Umbilical cord (tissue), 2 donors: ENCODE results near the gene PDE2A. TPM values are rescaled to one million over a fixed set of nuclear protein-coding genes. Genes with fewer than 3 reads are reported as not detected.

Experiments
- DNase-seq: peaks from one replicate; pipeline ENCODE4 v3.0.0-alpha.2; 2015; ENCODE audit warnings: low spot score
- total RNA-seq: library from RNA; depleted of rRNA; stranded (reverse); fragments of >200 nt; gene quantifications from one replicate; pipeline ENCODE4 v1.2.3, GENCODE V29; 2014; ENCODE audit warnings: low replicate concordance; ENCODE audit not compliant: insufficient read depth

Gene PDE2A
- total RNA-seq, 1 donor from 2014 or later = 13.5 TPM

DNA sequence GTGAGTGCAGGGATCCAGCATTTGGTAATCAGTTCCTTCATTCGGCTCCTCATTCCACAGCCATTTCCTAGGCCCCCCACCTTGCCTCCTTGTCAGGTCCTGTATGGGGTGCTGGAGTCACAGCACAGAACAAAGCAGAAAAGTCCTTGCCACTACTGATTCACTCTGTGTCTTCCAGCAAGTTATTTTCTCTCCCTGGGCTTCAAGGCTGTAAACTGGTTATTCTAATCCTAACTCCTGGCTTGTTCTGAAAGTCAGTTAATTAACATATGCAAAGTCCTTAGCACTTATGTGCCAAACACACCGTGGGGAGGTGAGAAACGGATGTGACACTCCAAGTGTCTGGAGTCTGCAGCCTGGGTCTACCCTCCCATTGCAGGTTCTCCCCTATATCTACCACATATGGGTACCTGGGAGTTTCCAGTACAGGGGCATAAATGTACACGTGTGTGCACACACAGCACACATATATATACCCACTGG, 30.6 kb upstream of the PDE2A start:
- no peak for DNase-seq

- DNase-seq = no peak
Measured at GRCh38 chr11:72704028-72704782, 30.0 kb upstream of the PDE2A start.

DNA sequence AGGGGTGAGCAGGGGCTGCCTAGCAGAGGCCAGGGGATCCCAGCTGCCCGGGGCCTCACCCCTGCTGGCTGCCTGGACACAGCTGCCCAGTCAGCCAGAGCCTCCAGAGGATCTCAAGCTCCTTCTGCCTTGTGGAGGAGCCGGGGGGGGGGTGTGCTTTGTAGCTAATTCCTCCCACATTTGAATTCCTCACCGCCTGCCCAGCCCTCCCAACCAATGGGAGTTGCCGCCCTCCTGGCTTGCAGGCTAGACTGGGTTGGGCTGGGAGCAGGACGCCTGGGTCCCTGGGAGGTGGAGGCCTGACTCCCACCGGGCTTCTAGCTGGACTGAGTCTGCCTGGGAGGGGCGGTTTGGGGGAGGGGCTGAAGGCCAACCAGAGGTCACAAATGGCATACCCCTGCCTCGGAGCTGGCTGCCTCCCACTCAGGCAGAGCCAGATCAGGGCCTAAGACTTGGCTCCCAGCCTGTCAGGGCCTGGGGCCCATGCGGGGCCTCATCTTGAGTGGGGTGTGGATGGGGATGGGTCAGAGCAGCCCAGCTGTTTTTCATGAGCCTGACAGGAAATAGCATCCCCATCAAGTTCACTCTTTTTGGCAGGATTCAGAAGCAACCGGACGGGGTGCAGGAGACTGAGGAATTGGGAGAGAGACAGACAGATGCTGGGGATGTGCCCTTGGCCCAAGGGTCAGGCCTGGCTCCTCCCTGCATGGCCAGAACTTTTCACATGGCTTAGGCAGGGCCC, 29.2 kb upstream of the PDE2A start:
- DNase-seq = peak; percentile 98

DNA sequence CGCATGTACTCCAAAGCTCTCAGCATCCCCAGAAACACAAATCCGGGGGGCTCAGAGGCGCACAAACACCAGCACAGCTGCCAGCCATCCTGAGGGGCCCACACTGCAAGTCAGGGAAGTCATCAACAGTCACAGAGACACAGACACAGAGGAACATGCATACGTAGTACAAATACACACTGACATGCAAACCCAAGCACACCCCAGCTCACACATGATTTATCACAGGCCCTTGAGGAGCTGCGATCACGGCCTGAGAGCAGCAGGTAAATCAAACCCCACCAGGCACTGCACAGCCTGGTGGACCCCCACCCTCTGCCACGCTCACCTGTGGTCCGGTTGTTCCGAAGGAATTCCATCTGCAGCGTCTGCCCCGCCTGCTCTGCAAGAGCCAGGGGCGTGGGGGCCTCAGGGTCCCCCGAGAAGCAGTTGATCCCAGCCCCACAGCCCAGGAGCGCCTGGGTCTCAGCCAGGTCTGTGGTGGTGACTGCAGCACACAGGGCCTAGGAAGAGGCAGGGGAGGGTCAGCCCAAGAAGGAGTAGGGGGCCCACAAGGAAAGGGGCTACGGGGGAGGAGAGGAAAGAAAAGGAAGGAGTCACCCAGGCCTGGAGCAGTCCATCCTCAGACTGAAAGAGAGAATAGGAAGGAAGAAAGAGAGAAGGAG, 28.5 kb upstream of the PDE2A start:
- no peak for DNase-seq

DNA sequence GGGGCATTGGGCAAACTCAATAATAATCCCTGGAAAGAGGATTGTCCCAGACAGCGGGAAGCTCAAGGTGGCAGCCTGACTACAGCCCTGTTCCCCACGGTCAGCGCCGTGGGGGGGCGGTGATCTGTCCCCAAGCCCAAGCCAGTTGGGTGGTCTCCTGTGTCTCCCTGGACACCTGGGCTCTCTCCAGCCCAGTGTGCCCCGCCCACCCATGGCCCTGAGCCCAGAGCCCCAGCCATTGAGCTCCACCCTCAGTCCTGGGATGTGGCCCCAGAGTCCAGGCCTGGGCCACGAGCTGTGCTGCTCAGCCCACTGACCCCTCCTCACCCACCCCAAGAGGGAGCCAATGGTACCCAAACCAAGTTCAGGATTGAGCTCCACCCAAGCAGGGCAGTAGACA, 27.9 kb upstream of the PDE2A start:
- DNase-seq = no peak

GRCh38 chr11:72701466-72701865, 27.2 kb upstream of the PDE2A start:
- no peak for DNase-seq

DNA sequence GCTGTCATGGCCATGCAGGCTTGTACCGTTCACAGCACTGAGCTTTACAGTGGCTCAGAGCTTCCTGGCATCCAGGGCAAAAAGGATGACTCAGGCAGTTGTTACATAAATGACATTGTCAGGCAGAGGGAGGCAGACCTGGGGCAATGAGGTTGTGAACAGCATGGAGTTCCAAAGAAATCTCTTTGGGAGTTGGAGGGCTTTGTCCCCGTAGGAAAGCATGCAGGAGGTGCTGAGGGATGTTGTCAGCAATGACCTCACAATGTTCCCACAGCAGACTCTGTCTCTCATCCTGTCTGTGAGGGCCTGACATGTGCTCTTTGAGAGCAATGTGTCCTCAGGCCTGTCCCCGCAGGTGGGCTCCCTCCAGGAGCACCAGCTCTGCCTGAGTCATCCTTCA, 25.9 kb upstream of the PDE2A start:
- no peak for DNase-seq

DNA sequence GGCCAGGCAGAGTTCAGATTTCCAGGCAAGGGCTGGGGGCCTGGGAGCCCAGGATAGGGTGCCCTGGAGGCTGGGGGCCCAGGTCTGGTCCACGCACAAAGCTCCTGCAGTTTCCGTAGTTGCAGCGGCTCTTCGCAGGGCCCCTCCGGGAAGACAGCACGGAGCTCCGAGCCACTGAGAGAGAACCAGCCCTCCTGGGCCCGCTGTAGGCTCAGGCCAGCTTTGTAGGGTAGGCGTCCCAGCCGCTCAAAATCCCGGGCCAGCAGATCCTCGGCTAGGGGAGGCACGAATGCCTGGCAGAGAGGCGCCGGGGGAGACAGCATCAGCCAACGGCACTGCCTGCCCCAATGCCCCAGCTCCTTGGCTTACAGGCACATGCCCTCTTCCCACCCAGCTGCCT, 23.6 kb upstream of the PDE2A start:
- no peak for DNase-seq

GRCh38 chr11:72696866-72697700, 22.9 kb upstream of the PDE2A start:
- no peak for DNase-seq

- no peak for DNase-seq
Measured at GRCh38 chr11:72695354-72695753, 21.1 kb upstream of the PDE2A start.

DNA sequence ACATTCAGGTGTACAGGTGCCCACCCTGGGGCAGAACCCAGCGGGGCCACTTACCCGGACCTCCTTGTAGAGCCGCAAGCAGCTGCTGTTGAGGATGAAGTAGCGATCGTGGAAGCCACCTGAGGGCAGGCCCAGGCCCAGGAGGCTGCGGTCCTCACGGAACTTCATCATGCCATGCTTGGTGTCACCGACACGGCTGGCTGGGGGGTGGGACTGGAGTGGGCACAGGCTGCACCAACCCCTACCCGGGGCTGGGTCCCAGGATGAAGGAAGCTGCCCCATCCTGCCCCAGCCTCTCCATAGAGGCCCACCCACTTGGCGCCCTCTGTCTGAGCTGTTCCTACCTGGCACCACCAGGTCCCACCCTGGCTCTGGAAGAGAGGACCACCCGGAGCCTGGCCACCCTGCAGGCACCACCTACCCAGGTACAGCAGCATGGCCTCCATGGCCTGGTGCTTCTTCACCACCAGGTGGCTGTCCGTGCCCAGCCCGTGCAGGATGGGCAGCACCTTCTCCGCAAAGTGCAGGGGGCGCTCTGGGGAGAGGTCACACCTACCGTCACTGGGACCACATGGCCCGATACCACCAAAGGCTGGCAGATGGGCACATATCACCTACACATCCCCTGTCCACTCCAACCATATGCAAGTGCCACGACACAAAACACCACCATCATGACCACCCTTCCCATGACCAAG, 19.2 kb upstream of the PDE2A start:
- no peak for DNase-seq

DNA sequence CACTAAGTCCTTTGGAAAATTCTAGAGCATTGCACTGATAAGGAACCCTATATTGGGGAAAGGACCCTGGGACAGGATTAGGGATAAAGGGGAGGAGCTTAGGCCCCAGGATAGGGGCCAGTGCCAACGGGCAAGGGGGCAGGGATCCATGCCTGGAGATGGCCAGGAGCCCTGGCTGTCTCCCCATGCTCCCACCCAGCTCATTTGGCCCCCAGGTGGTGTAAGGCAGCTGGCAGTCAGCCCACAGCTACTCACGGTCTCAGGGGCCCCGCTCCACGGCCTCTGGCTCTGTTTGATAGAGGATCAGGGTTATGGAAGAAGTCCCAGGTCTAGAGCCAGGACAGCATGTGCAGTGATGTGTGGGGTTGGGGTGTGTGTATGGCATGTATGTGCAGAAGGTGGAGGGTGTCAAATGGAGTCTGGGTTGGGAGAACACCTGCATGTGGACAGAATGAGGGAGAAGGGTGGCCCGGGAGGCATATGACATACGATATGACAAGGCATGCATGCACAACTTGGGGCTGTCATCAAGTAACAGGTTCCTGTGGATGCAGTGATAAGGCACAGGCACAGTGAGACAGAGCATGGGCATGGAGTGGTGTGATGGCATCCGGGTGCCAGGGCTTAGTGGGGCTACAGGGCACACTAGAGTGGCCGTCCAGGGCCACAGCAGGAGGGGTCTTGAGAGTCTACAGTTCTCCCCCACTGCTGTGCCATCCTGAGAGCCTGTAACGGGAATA, 18.4 kb upstream of the PDE2A start:
- no peak for DNase-seq

DNA sequence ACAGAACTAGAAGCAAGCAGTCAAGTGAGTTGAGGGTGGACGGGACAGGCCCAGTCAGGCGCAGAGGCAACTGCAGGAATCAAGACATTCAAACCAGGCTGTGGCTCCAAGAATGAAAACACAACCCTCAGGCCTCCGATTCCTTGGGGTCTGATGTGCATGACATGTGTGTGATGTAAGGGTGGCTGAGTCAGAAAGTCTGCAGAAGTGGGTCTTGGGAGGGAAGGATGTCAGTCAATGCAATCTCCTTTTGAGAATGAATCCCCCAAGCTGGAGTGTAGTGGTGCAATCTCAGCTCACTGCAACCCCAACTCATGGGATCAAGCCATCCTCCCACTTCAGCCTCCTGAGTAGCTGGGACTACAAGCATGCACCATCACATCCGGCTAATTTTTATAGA, 15.9 kb upstream of the PDE2A start:
- no peak for DNase-seq

GRCh38 chr11:72688929-72689328, 14.7 kb upstream of the PDE2A start:
- no peak for DNase-seq

GRCh38 chr11:72688486-72688885, 14.3 kb upstream of the PDE2A start:
- DNase-seq = no peak

- DNase-seq = no peak
Measured at GRCh38 chr11:72687326-72687725, 13.1 kb upstream of the PDE2A start.

DNA sequence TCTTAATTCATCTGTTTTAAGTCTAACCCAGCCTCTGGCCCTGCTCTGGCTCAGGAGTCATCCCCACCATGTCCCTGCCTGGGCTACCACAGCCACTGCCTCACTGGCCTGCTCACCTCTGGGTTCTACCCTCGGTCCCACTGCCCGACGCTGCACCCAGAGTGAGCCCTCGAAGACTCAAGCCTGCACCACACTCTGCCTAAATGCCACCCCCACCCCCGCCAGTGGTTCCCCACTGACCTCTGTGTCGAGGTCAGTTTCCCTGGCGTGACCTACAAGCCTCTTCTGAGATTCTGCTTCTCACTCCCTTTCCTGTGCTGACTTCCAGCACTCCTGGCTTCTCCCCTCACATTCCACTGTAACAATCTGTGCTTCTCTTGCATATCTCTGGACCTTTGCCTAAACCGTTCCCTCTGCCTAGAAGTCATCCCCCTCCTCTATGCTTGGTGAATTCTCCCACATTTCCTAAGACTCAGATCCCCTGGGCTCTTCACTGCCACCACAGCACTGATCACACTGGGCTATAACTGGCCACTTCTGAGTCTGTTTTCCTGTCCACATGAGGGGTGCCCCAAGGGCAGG, 12.5 kb upstream of the PDE2A start:
- peak; percentile 71 for DNase-seq

DNA sequence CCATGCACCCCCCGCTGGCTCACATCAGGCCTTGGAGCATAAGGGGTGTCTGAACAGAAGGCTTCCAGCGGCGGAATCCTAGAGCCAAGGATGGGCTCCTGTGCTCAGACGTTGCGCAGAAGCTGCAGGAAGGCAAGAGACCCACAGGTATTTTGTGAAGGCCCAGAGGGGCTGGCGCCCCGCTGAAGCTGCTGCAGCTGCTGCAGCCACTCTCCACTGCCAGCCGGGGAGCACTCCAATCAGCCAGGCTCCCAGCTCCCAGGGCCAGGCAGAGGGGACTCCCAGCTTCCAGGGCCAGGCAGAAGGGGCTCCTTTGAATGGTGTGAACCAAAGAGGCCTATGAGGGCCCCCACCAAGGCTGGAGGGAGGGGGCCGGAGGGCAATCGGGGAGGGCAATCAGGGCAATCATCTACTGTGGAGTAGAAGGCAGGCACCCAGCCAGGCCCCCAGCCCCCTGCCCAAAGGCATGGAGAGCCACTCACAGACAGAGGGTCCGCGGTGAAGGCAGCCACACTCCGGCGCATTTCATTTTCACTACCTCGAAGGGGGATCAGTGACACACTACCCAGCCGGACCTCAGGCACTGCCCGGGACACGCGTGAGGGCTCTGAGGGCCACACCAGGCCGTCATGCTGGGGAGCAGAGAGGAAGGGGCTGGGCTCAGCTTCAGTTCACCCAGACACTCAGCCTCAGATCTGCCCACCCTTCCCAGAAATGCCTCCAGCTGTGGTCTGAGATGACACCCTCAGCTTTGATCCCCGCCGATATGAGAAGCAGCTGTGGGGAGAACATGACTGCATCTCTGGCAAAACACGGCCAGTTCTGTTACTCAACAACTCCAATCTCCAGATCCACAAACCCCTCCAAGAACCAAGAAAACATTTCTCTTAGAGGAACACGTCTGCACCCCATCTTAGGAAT, 11.6 kb upstream of the PDE2A start:
- DNase-seq = peak; percentile 92
